ENCODE measurements around the gene ROPN1B.
"Not testable (repeated sequence)": the region's sequence is repeated elsewhere in the genome, so short reads cannot be mapped to it uniquely, and the experiment has no call there.

GRCh38 chr3:125976003-125976390 is 7.0 kb downstream of the ROPN1B start:
- TF ChIP-seq, protein P1, sequence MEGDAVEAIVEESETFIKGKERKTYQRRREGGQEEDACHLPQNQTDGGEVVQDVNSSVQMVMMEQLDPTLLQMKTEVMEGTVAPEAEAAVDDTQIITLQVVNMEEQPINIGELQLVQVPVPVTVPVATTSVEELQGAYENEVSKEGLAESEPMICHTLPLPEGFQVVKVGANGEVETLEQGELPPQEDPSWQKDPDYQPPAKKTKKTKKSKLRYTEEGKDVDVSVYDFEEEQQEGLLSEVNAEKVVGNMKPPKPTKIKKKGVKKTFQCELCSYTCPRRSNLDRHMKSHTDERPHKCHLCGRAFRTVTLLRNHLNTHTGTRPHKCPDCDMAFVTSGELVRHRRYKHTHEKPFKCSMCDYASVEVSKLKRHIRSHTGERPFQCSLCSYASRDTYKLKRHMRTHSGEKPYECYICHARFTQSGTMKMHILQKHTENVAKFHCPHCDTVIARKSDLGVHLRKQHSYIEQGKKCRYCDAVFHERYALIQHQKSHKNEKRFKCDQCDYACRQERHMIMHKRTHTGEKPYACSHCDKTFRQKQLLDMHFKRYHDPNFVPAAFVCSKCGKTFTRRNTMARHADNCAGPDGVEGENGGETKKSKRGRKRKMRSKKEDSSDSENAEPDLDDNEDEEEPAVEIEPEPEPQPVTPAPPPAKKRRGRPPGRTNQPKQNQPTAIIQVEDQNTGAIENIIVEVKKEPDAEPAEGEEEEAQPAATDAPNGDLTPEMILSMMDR (IDR thresholded peaks at IDR 0.05; ENCODE audit: low read depth, low read length), result not testable (repeated sequence)
- TF ChIP-seq EZH2phosphoT487 (IDR thresholded peaks at IDR 0.05; ENCODE audit: low read depth), result not testable (repeated sequence)

Measured in OCI-LY3 (cell line).